H1 (cell line): Measurements from ENCODE around the gene SMAD6. TPM values are rescaled to one million over a fixed set of nuclear protein-coding genes. Genes with fewer than 3 reads are reported as not detected.

Experiments
- CTCF ChIA-PET: fragments of 300-600 bp; sonication (Branson Sonifier 250); formaldehyde crosslinking; loops from one replicate; lab custom pipeline; 2021; ENCODE audit not compliant: partially characterized antibody; lab: Charles Lee
- POLR2A ChIA-PET: fragments of 300-600 bp; sonication (Branson Sonifier 250); formaldehyde crosslinking; loops from one replicate; lab custom pipeline; 2021; ENCODE audit warnings: inconsistent platforms; ENCODE audit not compliant: partially characterized antibody; lab: Charles Lee
- DNase-seq, 2 experiments: peaks; one replicate each; pipeline versions ENCODE4 v3.0.0 to v3.0.0-alpha.2; 2010 to 2022; ENCODE audit warnings: low spot score in 2 of 2, low read depth in 1 of 2, mixed read lengths in 1 of 2
- FAIRE-seq: peaks from 2 replicates; lab custom pipeline; 2011; peaks lifted over from hg19 to GRCh38; lab: Jason Lieb, UNC
- H2AFZ ChIP-seq: 2 replicates; pipeline ENCODE4 v1.8.1; 2012; ENCODE audit warnings: low read length, inconsistent platforms
- H2AK5ac ChIP-seq: 2 replicates; pipeline ENCODE4 v1.6.1; 2013; ENCODE audit warnings: low read depth, low read length
- H2BK120ac ChIP-seq: replicated peaks from 2 replicates; pipeline ENCODE3; 2013; ENCODE audit warnings: low read depth, low read length, inconsistent platforms
- H2BK12ac ChIP-seq: 2 replicates; pipeline ENCODE4 v1.6.1; 2013; ENCODE audit warnings: low read depth, low read length
- H2BK15ac ChIP-seq: 2 replicates; pipeline ENCODE4 v1.6.1; 2013; ENCODE audit warnings: low read length
- H2BK20ac ChIP-seq: 2 replicates; pipeline ENCODE4 v1.6.1; 2013; ENCODE audit warnings: low read length
- H2BK5ac ChIP-seq: 2 replicates; pipeline ENCODE4 v1.6.1; 2013; ENCODE audit warnings: low read depth, low read length
- H3K14ac ChIP-seq: 2 replicates; pipeline ENCODE4 v1.6.1; 2013; ENCODE audit warnings: inconsistent platforms; ENCODE audit not compliant: insufficient read length
- H3K18ac ChIP-seq: 2 replicates; pipeline ENCODE4 v1.6.1; 2013; ENCODE audit warnings: low read length; ENCODE audit errors: extremely low read depth
- H3K23ac ChIP-seq: 2 replicates; pipeline ENCODE4 v1.6.1; 2013; ENCODE audit warnings: inconsistent platforms; ENCODE audit not compliant: insufficient read length
- H3K23me2 ChIP-seq: 2 replicates; pipeline ENCODE4 v1.6.1; 2013; ENCODE audit warnings: low read depth, low read length
- H3K27ac ChIP-seq: 2 replicates; pipeline ENCODE4 v1.6.1; 2011; ENCODE audit warnings: low read depth, low read length, inconsistent platforms
- H3K27me3 ChIP-seq, 4 experiments: replicated peaks in 1 of 4; 1 replicate in 1 of 4; 2 replicates in 3 of 4; pipeline versions ENCODE4 v1.6.1 to v1.8.1; 2011 to 2013; ENCODE audit warnings: low read length in 3 of 4, mild to moderate bottlenecking in 3 of 4, inconsistent platforms in 2 of 4, mixed read lengths in 2 of 4, moderate library complexity in 1 of 4; ENCODE audit not compliant: control insufficient read depth in 3 of 4, insufficient read depth in 3 of 4; ENCODE audit errors: extremely low read depth in 1 of 4
- H3K36me3 ChIP-seq, 4 experiments: 2 replicates each; pipeline versions ENCODE4 v1.6.1 to v1.8.1; 2011 to 2013; ENCODE audit warnings: mild to moderate bottlenecking in 4 of 4, low read length in 3 of 4, moderate library complexity in 2 of 4, control low read depth in 1 of 4, inconsistent platforms in 1 of 4; ENCODE audit not compliant: insufficient read depth in 4 of 4, control insufficient read depth in 2 of 4
- H3K4ac ChIP-seq: replicated peaks from 2 replicates; pipeline ENCODE3; 2013; ENCODE audit warnings: low read length, low read depth, mixed read lengths, inconsistent platforms; ENCODE audit not compliant: insufficient read length
- H3K4me1 ChIP-seq, 4 experiments: replicated peaks in 1 of 4; 1 replicate in 1 of 4; 2 replicates in 3 of 4; pipeline versions ENCODE4 v1.6.1 to v1.8.1; 2011 to 2013; ENCODE audit warnings: low read length in 3 of 4, inconsistent platforms in 2 of 4, mixed read lengths in 1 of 4; ENCODE audit not compliant: insufficient read depth in 4 of 4, control insufficient read depth in 3 of 4
- H3K4me2 ChIP-seq, 2 experiments: 2 replicates each; pipeline versions ENCODE4 v1.6.1 to v1.8.1; 2011 to 2013; ENCODE audit warnings: low read depth in 2 of 2, low read length in 2 of 2, control low read depth in 1 of 2, inconsistent platforms in 1 of 2, mild to moderate bottlenecking in 1 of 2; ENCODE audit not compliant: insufficient read depth in 1 of 2
- H3K4me3 ChIP-seq, 4 experiments: fragments of 200-600, 300-600 bp in 1 of 4; sonication (generic), shearing (Covaris generic), sonication (Bioruptor Twin) in 1 of 4; 2 replicates each; pipeline versions ENCODE4 v1.5.1 to v1.8.1; 2011 to 2016; ENCODE audit warnings: low read length in 4 of 4, low read depth in 3 of 4, control low read depth in 2 of 4, inconsistent platforms in 2 of 4, mild to moderate bottlenecking in 2 of 4, mixed read lengths in 1 of 4, moderate library complexity in 1 of 4; ENCODE audit not compliant: insufficient read depth in 2 of 4; ENCODE audit errors: extremely low read depth in 1 of 4
- H3K56ac ChIP-seq: replicated peaks from 2 replicates; pipeline ENCODE3; 2013; ENCODE audit warnings: low read depth, mild to moderate bottlenecking, mixed read lengths, low read length, inconsistent platforms; ENCODE audit not compliant: insufficient read length
- H3K79me1 ChIP-seq: 2 replicates; pipeline ENCODE4 v1.6.1; 2013; ENCODE audit warnings: low read depth, low read length, control low read depth
- H3K79me2 ChIP-seq, 2 experiments: 2 replicates each; pipeline versions ENCODE4 v1.6.1 to v1.8.1; 2012 to 2013; ENCODE audit warnings: low read length in 2 of 2, mild to moderate bottlenecking in 2 of 2, inconsistent platforms in 1 of 2; ENCODE audit not compliant: insufficient read depth in 2 of 2, control insufficient read depth in 1 of 2
- H3K9ac ChIP-seq, 4 experiments: replicated peaks in 1 of 4; 1 replicate in 1 of 4; 2 replicates in 3 of 4; pipeline versions ENCODE4 v1.6.1 to v1.8.1; 2011 to 2013; ENCODE audit warnings: low read depth in 3 of 4, low read length in 3 of 4, control low read depth in 2 of 4, mild to moderate bottlenecking in 2 of 4, moderate library complexity in 2 of 4, inconsistent platforms in 1 of 4; ENCODE audit errors: extremely low read depth in 1 of 4
- H3K9me3 ChIP-seq, 2 experiments: 2 replicates each; pipeline versions ENCODE4 v1.6.1 to v1.8.1; 2012 to 2013; ENCODE audit warnings: mild to moderate bottlenecking in 2 of 2, moderate library complexity in 2 of 2, control low read depth in 1 of 2, inconsistent platforms in 1 of 2, low read depth in 1 of 2, low read length in 1 of 2, mixed read lengths in 1 of 2; ENCODE audit not compliant: insufficient read depth in 2 of 2
- H4K20me1 ChIP-seq, 2 experiments: replicated peaks in 1 of 2; 2 replicates each; pipeline versions ENCODE3 to v1.8.1; 2011 to 2013; ENCODE audit warnings: inconsistent platforms in 2 of 2, low read length in 2 of 2, mild to moderate bottlenecking in 1 of 2; ENCODE audit not compliant: insufficient read depth in 2 of 2, control insufficient read depth in 1 of 2
- H4K5ac ChIP-seq: 2 replicates; pipeline ENCODE4 v1.6.1; 2013; ENCODE audit warnings: low read length, low read depth, mixed read lengths, inconsistent platforms; ENCODE audit not compliant: insufficient read length
- H4K8ac ChIP-seq: 2 replicates; pipeline ENCODE4 v1.8.0; 2013; ENCODE audit warnings: mild to moderate bottlenecking, moderate library complexity, low read length, inconsistent platforms; ENCODE audit not compliant: insufficient read depth; ENCODE audit errors: extremely low read depth
- H4K91ac ChIP-seq: replicated peaks from 2 replicates; pipeline ENCODE3; 2013; ENCODE audit warnings: low read length, mixed read lengths, inconsistent platforms; ENCODE audit not compliant: insufficient read length
- ATF2 ChIP-seq: IDR thresholded peaks from 2 replicates; pipeline ENCODE4 v1.6.1; 2012; ENCODE audit warnings: low read length, inconsistent platforms
- HDAC2 ChIP-seq, 2 experiments: fragments of 300-600 bp in 1 of 2; sonication (generic) in 1 of 2; IDR thresholded peaks; 2 replicates each; pipeline ENCODE4 v1.6.1; 2011 to 2012; ENCODE audit warnings: low read depth in 2 of 2, low read length in 2 of 2, mild to moderate bottlenecking in 2 of 2, moderate library complexity in 2 of 2, borderline replicate concordance in 1 of 2, inconsistent platforms in 1 of 2
- WGBS, 2 experiments: shearing (Covaris generic) in 1 of 2; methylation state at CpG; one replicate each; pipeline versions ENCODE4 v1.1.6 to v1.1.7; 2013 to 2015; ENCODE audit warnings: low lambda C conversion rate in 2 of 2, mixed read lengths in 2 of 2, inconsistent platforms in 1 of 2, low coverage in 1 of 2, missing lambda C conversion rate in 1 of 2; ENCODE audit not compliant: insufficient replicate concordance in 2 of 2, insufficient coverage in 1 of 2, insufficient read length in 1 of 2; ENCODE audit errors: extremely low coverage in 1 of 2, missing lambda C conversion rate in 1 of 2; 5-methylcytosine and 5-hydroxymethylcytosine counted together
- polyA plus RNA-seq, 7 experiments: library from polyadenylated mRNA; depleted of rRNA in 3 of 7; stranded (reverse) in 5 of 7; unstranded in 2 of 7; fragments of >200 nt in 5 of 7; fragments of 200-250 nt in 2 of 7; gene quantifications; 1 replicate in 5 of 7; 2 replicates in 1 of 7; 4 replicates in 1 of 7; pipeline versions ENCODE4 v1.2.1 to v1.2.3, GENCODE V29; 2011 to 2013; ENCODE audit warnings: missing spikeins in 2 of 7, mixed read lengths in 2 of 7
- total RNA-seq: library from RNA; stranded (reverse); fragmentation: NEBNext Ultra II Directional; extraction: Animal tissue kit (Norgen Biotek cat#: 25700); gene quantifications from 2 replicates; pipeline ENCODE4 v1.2.1, GENCODE V29; 2021

The SMAD6 gene
- total and polyA plus RNA-seq, 2 of the 8 experiments (the other 6 are each of a cell fraction or from before 2014, with no cell fraction given) = 1.8 to 7.0 TPM

- Histone ChIP-seq H2BK20ac (no peak overlapping the region), H3K36me3 (no peaks in the 10 kb centered on the region), H2BK120ac (no peak overlapping the region), H2BK15ac (no peak overlapping the region), H3K27ac (no peak overlapping the region), H3K14ac (no peak overlapping the region), H4K91ac (no peak overlapping the region), H3K4me1 (peaks cover 4 to 8% (median 4%) of the 10 kb centered on the region in 4 experiments), H2AK5ac (no peak overlapping the region), H3K4ac (no peak overlapping the region), H3K23ac (no peak overlapping the region), H3K79me1 (no peaks in the 10 kb centered on the region), H4K8ac (no peak overlapping the region; the same call in 1 of the 2 replicates), H3K79me2 (no peaks in the 10 kb centered on the region), H4K20me1 (no peaks in the 10 kb centered on the region), H3K9me3 (no peaks in the 10 kb centered on the region), H3K27me3 (no peaks in the 10 kb centered on the region), H3K4me3 (no peak overlapping the region), H4K5ac (no peak overlapping the region), H3K56ac (no peak overlapping the region), H3K9ac (no peak overlapping the region), H3K23me2 (peaks cover 5% of the 10 kb centered on the region; the same call in 1 of the 2 replicates), H3K4me2 (no peak overlapping the region), H2BK12ac (no peak overlapping the region), H2BK5ac (no peak overlapping the region), H3K18ac (no peak overlapping the region), H2AFZ (no peak overlapping the region)
- ChIA-PET POLR2A (no interaction called here), CTCF (interaction anchor here (0.8 to 1.6 kb wide), 6 partner anchors 23 to 49 kb away, joined by 3 to 7 read pairs (median 4); no protein-coding TSS in a partner anchor)
- DNase-seq = no peak
- TF ChIP-seq HDAC2 (IDR thresholded peaks at IDR 0.05; ENCODE audit: borderline replicate concordance in 1 of 2, low read depth in 2 of 2, low read length in 2 of 2) (no peak), ATF2 (no peak)
- 85% methylated on average over 4 of the region's 4 CpGs; no CpG with 5 or more reads in 1 of the 2 experiments for WGBS, 2 experiments
- FAIRE-seq = no peak
These were observed 39.5 kb upstream of the SMAD6 start for GRCh38 chr15:66662522-66662921.
